GM18526 (cell line): ENCODE measurements around the gene BRSK2.

Experiments used
- POLR2A ChIP-seq: IDR thresholded peaks from 3 replicates; pipeline ENCODE4 v1.6.1; 2011; ENCODE audit not compliant: insufficient read length; ENCODE audit errors: extremely low read depth

The BRSK2 gene

GRCh38 chr11:1501421-1502167, 111.9 kb downstream of the BRSK2 start:
- TF ChIP-seq POLR2A = no peak

- TF ChIP-seq POLR2A = no peak
These were observed 112.6 kb downstream of the BRSK2 start for GRCh38 chr11:1502168-1502953.

- TF ChIP-seq POLR2A = no peak
These were observed 113.4 kb downstream of the BRSK2 start for GRCh38 chr11:1502954-1503707.

- TF ChIP-seq POLR2A = no peak
These were observed 114.0 kb downstream of the BRSK2 start for GRCh38 chr11:1503708-1504104.

GRCh38 chr11:1504138-1504537, 114.4 kb downstream of the BRSK2 start:
- no peak for TF ChIP-seq POLR2A

GRCh38 chr11:1504581-1505290, 115.0 kb downstream of the BRSK2 start:
- TF ChIP-seq POLR2A = no peak

- TF ChIP-seq POLR2A = no peak
These were observed 115.7 kb downstream of the BRSK2 start for GRCh38 chr11:1505480-1505879.

GRCh38 chr11:1506981-1507380, 117.2 kb downstream of the BRSK2 start:
- TF ChIP-seq POLR2A = no peak

- no peak for TF ChIP-seq POLR2A
These were observed 117.8 kb downstream of the BRSK2 start for GRCh38 chr11:1507381-1508140.

GRCh38 chr11:1508491-1508891, 118.8 kb downstream of the BRSK2 start:
- TF ChIP-seq POLR2A = no peak

GRCh38 chr11:1508986-1509385, 119.3 kb downstream of the BRSK2 start:
- TF ChIP-seq POLR2A = no peak

GRCh38 chr11:1509626-1510255, 120.0 kb downstream of the BRSK2 start:
- no peak for TF ChIP-seq POLR2A

GRCh38 chr11:1510928-1511327, 121.2 kb downstream of the BRSK2 start:
- no peak for TF ChIP-seq POLR2A

GRCh38 chr11:1511937-1512496, 122.3 kb downstream of the BRSK2 start:
- no peak for TF ChIP-seq POLR2A
